Sigmoid colon (tissue), 7 donors: ENCODE results near the gene RHBDD3. TPM values are rescaled to one million over a fixed set of nuclear protein-coding genes. Genes with fewer than 3 reads are reported as not detected.

Source experiments
- DNase-seq: peaks from one replicate; pipeline ENCODE4 v3.0.0-alpha.2; 2019
- H3K27ac ChIP-seq, 4 donors: fragments of 200-600 bp; sonication (generic); one replicate each; pipeline ENCODE4 v1.5.1; 2016 to 2019; ENCODE audit warnings: mild to moderate bottlenecking in 1 of 4
- H3K27me3 ChIP-seq, 3 donors: fragments of 200-600 bp; sonication (generic); one replicate each; pipeline ENCODE4 v1.5.1; 2019; ENCODE audit warnings: mild to moderate bottlenecking in 1 of 3
- H3K36me3 ChIP-seq, 4 donors: fragments of 200-600 bp; sonication (generic); one replicate each; pipeline ENCODE4 v1.5.1; 2016 to 2019
- H3K4me1 ChIP-seq, 4 donors: fragments of 200-600 bp; sonication (generic); one replicate each; pipeline ENCODE4 v1.5.1; 2017 to 2019
- H3K4me3 ChIP-seq, 4 donors: fragments of 200-600 bp; sonication (generic); one replicate each; pipeline ENCODE4 v1.5.1; 2017 to 2019; ENCODE audit warnings: mild to moderate bottlenecking in 2 of 4, moderate library complexity in 1 of 4
- H3K9me3 ChIP-seq, 4 donors: fragments of 200-600 bp in 3 of 4; sonication (generic) in 3 of 4; one replicate each; pipeline versions ENCODE4 v1.5.1 to v1.6.1; 2013 to 2019
- EP300 ChIP-seq, 4 donors: sonication (generic); formaldehyde crosslinking; IDR thresholded peaks; one replicate each; pipeline ENCODE4 v1.6.1; 2017; ENCODE audit warnings: antibody characterized with exemption in 4 of 4
- POLR2A ChIP-seq, 2 donors: fragments of 450-650 bp; IDR thresholded peaks; one replicate each; pipeline ENCODE4 v1.6.1; 2016; ENCODE audit warnings: antibody characterized with exemption in 2 of 2, mild to moderate bottlenecking in 2 of 2, moderate library complexity in 2 of 2
- POLR2AphosphoS5 ChIP-seq, 4 donors: sonication (generic); formaldehyde crosslinking; IDR thresholded peaks; one replicate each; pipeline ENCODE4 v1.6.1; 2017; ENCODE audit warnings: antibody characterized with exemption in 4 of 4
- WGBS, 2 donors: extraction: QIAGEN DNeasy Blood & Tissue Kit; methylation state at CpG; one replicate each; pipeline ENCODE4 v1.1.7; 2013; 5-methylcytosine and 5-hydroxymethylcytosine counted together
- intact Hi-C: fragments of 100-400 bp; cut with DNase I; formaldehyde crosslinking; loops from one replicate; pipeline ENCODE4 v1.15.1; 2023
- polyA plus RNA-seq, 3 donors: library from polyadenylated mRNA; stranded (reverse); fragments of 200-250 nt; gene quantifications; one replicate each; pipeline ENCODE4 v1.2.3, GENCODE V29; 2013
- total RNA-seq, 4 donors: library from RNA; depleted of rRNA; stranded (reverse); fragments of >200 nt; gene quantifications; one replicate each; pipeline ENCODE4 v1.1.0, GENCODE V29; 2016
- TF ChIP-seq, protein P1 (sequence below), 4 experiments: fragments of 450-650 bp in 3 of 4; fragments of 200-600 bp in 1 of 4; IDR thresholded peaks; one replicate each; pipeline ENCODE4 v1.5.1; 2016 to 2019; ENCODE audit warnings: antibody characterized with exemption in 4 of 4, mild to moderate bottlenecking in 3 of 4, moderate library complexity in 2 of 4
- donor health status: healthy with polysubstance abuse.
- donor health status: Bipolar disorder and iron deficiency.
- donor health status: healthy.

Gene RHBDD3
- total and polyA plus RNA-seq, 7 donors = 5.4 to 40.7 (median 16.4) TPM

DNA sequence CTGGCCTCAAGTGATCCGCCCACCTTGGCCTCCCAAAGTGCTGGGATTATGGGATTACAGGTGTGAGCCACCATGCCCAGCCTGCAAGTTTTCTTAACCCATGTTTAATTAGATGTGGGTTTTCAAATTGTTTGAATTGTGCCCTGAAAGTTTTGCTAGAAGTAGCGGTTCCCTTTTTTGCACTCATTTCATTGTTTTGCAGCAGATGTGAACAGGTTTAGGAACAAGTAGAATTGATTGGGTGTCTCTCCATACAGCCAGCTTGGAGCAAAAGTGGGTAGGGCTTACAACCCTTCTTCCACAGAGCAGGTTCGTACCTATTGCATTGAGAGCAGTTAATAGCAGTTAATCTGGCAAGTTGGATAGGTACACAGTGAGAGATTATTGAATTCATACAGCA lies 16.4 kb upstream of the RHBDD3 start:
- no peaks in the 10 kb centered on the region for H3K27me3 ChIP-seq
- peaks cover 0 to 7% (median under 1%) of the 10 kb centered on the region in 4 donors for H3K4me1 ChIP-seq
- H3K36me3 ChIP-seq = peaks cover 46 to 100% (median 88%) of the 10 kb centered on the region in 4 donors
- WGBS, 2 donors = 94 to 99% methylated on average over 3 of the region's 3 CpGs
- no peak overlapping the region for H3K27ac ChIP-seq
- TF ChIP-seq, protein P1, sequence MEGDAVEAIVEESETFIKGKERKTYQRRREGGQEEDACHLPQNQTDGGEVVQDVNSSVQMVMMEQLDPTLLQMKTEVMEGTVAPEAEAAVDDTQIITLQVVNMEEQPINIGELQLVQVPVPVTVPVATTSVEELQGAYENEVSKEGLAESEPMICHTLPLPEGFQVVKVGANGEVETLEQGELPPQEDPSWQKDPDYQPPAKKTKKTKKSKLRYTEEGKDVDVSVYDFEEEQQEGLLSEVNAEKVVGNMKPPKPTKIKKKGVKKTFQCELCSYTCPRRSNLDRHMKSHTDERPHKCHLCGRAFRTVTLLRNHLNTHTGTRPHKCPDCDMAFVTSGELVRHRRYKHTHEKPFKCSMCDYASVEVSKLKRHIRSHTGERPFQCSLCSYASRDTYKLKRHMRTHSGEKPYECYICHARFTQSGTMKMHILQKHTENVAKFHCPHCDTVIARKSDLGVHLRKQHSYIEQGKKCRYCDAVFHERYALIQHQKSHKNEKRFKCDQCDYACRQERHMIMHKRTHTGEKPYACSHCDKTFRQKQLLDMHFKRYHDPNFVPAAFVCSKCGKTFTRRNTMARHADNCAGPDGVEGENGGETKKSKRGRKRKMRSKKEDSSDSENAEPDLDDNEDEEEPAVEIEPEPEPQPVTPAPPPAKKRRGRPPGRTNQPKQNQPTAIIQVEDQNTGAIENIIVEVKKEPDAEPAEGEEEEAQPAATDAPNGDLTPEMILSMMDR (IDR thresholded peaks at IDR 0.05) = no peak
- TF ChIP-seq POLR2A (IDR thresholded peaks at IDR 0.05) (no peak), POLR2AphosphoS5 (IDR thresholded peaks at IDR 0.05) (no peak), EP300 (IDR thresholded peaks at IDR 0.05) (no peak)
- intact Hi-C loops = no loop called here
- no peaks in the 10 kb centered on the region for H3K9me3 ChIP-seq
- no peak overlapping the region for H3K4me3 ChIP-seq
- no peak for DNase-seq

DNA sequence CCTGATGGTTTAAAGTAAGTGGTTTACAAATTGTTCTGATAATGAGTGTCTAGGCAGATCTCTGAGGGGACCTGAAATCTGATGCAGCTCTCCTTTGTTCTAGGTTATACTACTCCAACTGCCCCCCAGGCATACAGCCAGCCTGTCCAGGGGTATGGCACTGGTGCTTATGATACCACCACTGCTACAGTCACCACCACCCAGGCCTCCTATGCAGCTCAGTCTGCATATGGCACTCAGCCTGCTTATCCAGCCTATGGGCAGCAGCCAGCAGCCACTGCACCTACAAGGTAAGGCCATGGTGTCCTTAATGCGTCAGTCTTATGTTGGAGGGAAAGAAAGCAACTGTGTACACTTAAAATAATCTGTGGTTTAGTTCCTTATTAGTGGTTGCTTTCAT lies 10.1 kb upstream of the RHBDD3 start:
- H3K36me3 ChIP-seq = peaks cover 37 to 99% (median 79%) of the 10 kb centered on the region in 4 donors
- intact Hi-C loops = no loop called here
- peaks cover 0 to 43% (median 29%) of the 10 kb centered on the region in 4 donors for H3K4me1 ChIP-seq
- TF ChIP-seq, protein P1 (IDR thresholded peaks at IDR 0.05) = no peak
- TF ChIP-seq POLR2A (IDR thresholded peaks at IDR 0.05) (no peak), EP300 (IDR thresholded peaks at IDR 0.05) (no peak), POLR2AphosphoS5 (IDR thresholded peaks at IDR 0.05) (no peak)
- 85 to 87% methylated on average over 1 of the region's 1 CpG for WGBS, 2 donors
- no peaks in the 10 kb centered on the region for H3K9me3 ChIP-seq
- DNase-seq = no peak
- H3K4me3 ChIP-seq = no peak overlapping the region
- peak overlapping the region in 1 of 4 donors; percentile 6 for H3K27ac ChIP-seq
- H3K27me3 ChIP-seq = no peaks in the 10 kb centered on the region

DNA sequence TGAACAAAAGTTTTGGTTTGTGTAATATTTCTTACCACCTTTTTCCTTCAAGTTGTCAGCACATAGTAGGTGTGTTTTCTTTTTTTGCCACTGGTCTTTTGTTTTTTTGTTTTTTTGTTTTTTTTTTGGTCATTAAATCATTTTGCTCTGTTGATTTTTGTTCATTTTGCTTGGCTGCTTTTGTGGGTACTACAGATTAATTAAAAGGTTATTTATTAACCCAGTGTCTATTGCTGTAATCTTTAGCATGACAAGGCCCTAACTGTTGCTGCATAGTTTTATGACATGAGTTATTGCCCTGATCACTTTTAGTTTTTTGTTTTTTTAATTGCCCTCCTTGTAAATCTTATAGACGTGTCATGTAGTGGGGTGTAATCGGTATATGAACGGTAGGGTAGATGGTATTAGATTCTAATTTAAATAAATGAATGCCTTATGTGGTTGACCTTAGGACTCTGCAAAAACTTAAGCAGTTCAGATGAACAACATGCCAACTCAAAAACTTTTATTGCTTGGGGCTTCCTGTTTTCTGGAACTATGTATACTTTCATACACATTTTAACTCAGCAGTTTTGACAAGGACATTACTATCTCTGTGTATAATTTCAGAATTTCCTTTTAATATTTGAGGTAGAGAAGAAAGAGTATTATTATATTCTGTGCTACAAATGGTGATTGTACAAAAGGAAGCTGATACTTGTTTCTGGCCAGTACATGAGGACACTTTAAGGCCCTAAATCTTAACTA lies 8.2 kb upstream of the RHBDD3 start:
- no peak for DNase-seq
- H3K27ac ChIP-seq = no peak overlapping the region
- H3K4me1 ChIP-seq = peaks cover 0 to 63% (median 48%) of the 10 kb centered on the region in 4 donors
- H3K4me3 ChIP-seq = no peak overlapping the region
- no peaks in the 10 kb centered on the region for H3K9me3 ChIP-seq
- TF ChIP-seq POLR2A (IDR thresholded peaks at IDR 0.05) = no peak
- TF ChIP-seq, protein P1 (IDR thresholded peaks at IDR 0.05) = no peak
- TF ChIP-seq POLR2AphosphoS5 (IDR thresholded peaks at IDR 0.05) = no peak
- no peak for TF ChIP-seq EP300 (IDR thresholded peaks at IDR 0.05)
- H3K36me3 ChIP-seq = peaks cover 26 to 89% (median 63%) of the 10 kb centered on the region in 4 donors
- 19 to 61% methylated on average over 3 of the region's 3 CpGs for WGBS, 2 donors
- intact Hi-C loops = no loop called here
- H3K27me3 ChIP-seq = no peaks in the 10 kb centered on the region

DNA sequence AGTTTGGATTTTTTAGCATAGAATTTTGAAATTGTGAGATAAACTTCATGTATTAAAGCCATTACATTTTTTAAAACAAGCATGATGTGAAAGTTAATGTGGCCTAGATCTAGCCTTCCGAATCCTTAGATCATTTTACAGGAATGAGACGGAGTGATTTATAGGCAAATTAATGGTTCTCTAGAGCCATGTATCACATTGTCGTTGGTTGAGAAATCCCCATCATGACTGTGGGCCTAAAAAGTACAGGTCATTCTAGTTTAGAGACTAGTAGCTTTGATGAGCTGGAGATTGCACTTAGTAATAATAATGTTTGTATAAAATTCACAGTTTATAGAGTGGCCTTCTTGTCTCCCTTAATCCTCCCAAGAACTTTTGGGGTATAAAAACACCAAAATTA lies 7.4 kb upstream of the RHBDD3 start:
- Histone ChIP-seq H3K27ac (no peak overlapping the region), H3K9me3 (no peaks in the 10 kb centered on the region), H3K36me3 (peaks cover 26 to 80% (median 59%) of the 10 kb centered on the region in 4 donors), H3K27me3 (no peaks in the 10 kb centered on the region), H3K4me1 (peaks cover 0 to 71% (median 55%) of the 10 kb centered on the region in 4 donors), H3K4me3 (no peak overlapping the region)
- TF ChIP-seq POLR2AphosphoS5 (IDR thresholded peaks at IDR 0.05) (no peak), POLR2A (IDR thresholded peaks at IDR 0.05) (no peak), EP300 (IDR thresholded peaks at IDR 0.05) (no peak)
- TF ChIP-seq, protein P1 (IDR thresholded peaks at IDR 0.05) = no peak
- intact Hi-C loops = no loop called here
- 50 to 69% methylated on average over 3 of the region's 3 CpGs for WGBS, 2 donors
- DNase-seq = no peak
